ENCODE data around the gene SNRK.
"Not testable (repeated sequence)": the region's sequence is repeated elsewhere in the genome, so short reads cannot be mapped to it uniquely, and the experiment has no call there.

Gene SNRK

DNA sequence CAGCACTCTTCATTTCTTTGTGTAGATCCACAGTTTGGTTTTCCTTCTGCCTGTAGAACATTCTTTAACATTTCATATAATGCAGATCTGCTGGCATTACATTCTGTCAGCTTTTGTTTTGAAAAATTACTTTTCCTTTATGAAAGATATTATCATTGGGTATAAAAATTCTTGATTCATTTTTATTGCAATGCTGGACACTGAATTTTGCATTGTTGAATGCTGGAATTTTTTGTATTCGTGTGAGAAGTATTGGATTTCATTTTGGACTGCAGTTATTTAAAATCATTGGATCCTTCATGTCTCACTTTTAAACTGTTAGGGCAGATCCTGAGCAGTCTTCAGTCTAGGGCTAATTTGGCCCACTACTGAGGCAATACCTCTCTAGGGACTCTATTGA, 67.1 kb downstream of the SNRK start (continued):
- TF ChIP-seq, protein P1, sequence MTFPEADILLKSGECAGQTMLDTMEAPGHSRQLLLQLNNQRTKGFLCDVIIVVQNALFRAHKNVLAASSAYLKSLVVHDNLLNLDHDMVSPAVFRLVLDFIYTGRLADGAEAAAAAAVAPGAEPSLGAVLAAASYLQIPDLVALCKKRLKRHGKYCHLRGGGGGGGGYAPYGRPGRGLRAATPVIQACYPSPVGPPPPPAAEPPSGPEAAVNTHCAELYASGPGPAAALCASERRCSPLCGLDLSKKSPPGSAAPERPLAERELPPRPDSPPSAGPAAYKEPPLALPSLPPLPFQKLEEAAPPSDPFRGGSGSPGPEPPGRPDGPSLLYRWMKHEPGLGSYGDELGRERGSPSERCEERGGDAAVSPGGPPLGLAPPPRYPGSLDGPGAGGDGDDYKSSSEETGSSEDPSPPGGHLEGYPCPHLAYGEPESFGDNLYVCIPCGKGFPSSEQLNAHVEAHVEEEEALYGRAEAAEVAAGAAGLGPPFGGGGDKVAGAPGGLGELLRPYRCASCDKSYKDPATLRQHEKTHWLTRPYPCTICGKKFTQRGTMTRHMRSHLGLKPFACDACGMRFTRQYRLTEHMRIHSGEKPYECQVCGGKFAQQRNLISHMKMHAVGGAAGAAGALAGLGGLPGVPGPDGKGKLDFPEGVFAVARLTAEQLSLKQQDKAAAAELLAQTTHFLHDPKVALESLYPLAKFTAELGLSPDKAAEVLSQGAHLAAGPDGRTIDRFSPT (tag by site-specific recombination; IDR thresholded peaks at IDR 0.05): no peak

DNA sequence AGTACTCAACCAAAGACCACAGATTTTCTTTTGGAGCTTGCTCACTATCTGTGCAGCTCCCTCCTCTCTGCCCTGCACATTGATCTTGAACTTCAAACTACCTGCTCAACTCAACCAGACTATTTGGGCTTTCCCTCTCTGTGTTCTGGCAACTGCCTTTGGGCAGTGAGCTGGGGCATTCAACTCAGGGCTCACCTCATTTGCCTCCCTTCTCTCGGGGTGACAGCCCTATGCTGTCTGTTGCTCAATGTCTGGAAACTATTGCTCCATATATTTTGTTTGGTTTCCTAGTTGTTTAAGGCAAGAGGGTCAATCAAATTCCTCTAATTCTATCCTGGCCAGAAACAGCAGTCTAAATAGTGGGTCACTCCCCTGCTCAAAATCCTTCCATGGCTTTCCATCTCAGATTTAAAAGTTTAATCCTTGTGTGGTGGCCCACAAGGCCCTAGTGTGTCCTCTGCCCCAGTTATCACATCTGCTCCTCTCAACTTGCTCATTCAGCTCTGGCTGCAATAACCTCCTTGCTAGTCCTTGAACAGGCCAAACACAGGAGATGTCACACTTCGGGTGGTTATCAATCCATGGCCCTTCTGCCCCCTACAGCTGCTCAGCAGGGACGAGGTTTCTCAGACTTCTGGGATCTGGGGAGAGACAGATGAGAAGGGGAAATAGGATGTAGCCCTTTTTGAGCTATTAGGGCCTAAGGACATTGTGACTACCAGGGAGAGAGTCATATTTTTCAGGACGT, 67.8 kb downstream of the SNRK start:
- no peak for TF ChIP-seq ZNF571 (tag by site-specific recombination; IDR thresholded peaks at IDR 0.05)
- TF ChIP-seq ZNF302 (tag by site-specific recombination; IDR thresholded peaks at IDR 0.05; ENCODE audit: low read depth): no peak
- TF ChIP-seq, protein P2, sequence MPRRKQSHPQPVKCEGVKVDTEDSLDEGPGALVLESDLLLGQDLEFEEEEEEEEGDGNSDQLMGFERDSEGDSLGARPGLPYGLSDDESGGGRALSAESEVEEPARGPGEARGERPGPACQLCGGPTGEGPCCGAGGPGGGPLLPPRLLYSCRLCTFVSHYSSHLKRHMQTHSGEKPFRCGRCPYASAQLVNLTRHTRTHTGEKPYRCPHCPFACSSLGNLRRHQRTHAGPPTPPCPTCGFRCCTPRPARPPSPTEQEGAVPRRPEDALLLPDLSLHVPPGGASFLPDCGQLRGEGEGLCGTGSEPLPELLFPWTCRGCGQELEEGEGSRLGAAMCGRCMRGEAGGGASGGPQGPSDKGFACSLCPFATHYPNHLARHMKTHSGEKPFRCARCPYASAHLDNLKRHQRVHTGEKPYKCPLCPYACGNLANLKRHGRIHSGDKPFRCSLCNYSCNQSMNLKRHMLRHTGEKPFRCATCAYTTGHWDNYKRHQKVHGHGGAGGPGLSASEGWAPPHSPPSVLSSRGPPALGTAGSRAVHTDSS (tag by site-specific recombination; IDR thresholded peaks at IDR 0.05): no peak
- TF ChIP-seq ZNF10 (tag by site-specific recombination; IDR thresholded peaks at IDR 0.05): no peak
- no peak for TF ChIP-seq ZNF48 (tag by site-specific recombination; IDR thresholded peaks at IDR 0.05)
- TF ChIP-seq ZNF510 (tag by site-specific recombination; IDR thresholded peaks at IDR 0.05; ENCODE audit: insufficient replicate concordance): no peak
- Histone ChIP-seq H3K4me3 (ENCODE audit: low read depth, low read length) (no peak overlapping the region), H3K36me3 (ENCODE audit: control insufficient read depth in 2 of 2, insufficient read depth in 1 of 2, low read length in 2 of 2) (peaks cover 0 to 12% of the 10 kb centered on the region in 2 experiments; a peak in 1 of 3 replicates), H3K27ac (ENCODE audit: extremely low read depth, low read depth, low read length) (no peak overlapping the region), H3K4me1 (ENCODE audit: control insufficient read depth, insufficient read depth, low read length) (no peaks in the 10 kb centered on the region), H3K9me3 (ENCODE audit: control insufficient read depth, insufficient read depth, low read depth, low read length) (no peaks in the 10 kb centered on the region)
- ChIA-PET CTCF (no interaction called here), POLR2A (no interaction called here)

DNA sequence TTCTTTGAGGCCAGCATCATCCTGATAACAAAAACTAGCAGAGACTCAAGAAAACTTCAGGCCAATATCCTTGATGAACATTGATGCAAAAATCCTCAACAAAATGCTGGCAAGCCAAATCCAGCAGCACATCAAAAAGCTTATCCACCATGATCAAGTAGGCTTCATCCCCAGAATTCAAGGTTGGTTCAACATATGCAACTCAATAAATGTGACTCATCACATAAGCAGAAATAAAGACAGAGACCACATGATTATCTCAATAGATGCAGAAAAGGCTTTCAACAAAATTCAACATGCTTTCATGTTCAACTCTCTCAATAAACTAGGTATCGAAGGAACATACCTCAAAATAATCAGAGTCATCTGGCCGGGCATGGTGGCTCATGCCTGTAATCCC, 69.7 kb downstream of the SNRK start:
- H3K4me3 ChIP-seq (ENCODE audit: low read depth, low read length); H3K27ac ChIP-seq (ENCODE audit: extremely low read depth, low read depth, low read length); H3K36me3 ChIP-seq (ENCODE audit: control insufficient read depth in 2 of 2, insufficient read depth in 1 of 2, low read length in 2 of 2); H3K9me3 ChIP-seq (ENCODE audit: control insufficient read depth, insufficient read depth, low read depth, low read length); POLR2A ChIA-PET; H3K4me1 ChIP-seq (ENCODE audit: control insufficient read depth, insufficient read depth, low read length); CTCF ChIA-PET: not testable (repeated sequence)

DNA sequence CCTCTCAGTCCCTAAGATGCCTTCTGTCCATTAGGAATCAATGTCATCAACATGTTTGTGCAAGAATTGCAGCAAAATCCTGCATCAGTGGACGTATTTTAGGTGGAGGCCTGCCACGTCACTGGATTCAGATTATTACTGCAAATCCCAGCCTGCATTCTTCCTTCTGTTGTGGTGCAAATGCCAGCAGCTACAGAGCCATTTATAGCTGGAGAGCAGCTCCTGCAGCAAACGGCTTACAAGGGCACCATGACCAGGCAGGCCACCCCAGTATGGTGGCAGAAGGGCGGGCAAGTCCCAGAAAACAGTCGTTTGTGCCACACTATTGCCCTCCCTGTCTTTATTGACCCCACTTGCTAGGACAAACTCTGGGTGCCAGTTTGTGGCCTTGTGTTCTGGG, 74.7 kb downstream of the SNRK start:
- CTCF ChIA-PET: no interaction called here
- TF ChIP-seq KLF1 (tag by site-specific recombination; IDR thresholded peaks at IDR 0.05) (no peak), FEZF1 (tag by site-specific recombination; IDR thresholded peaks at IDR 0.05) (no peak), ZNF626 (tag by site-specific recombination; IDR thresholded peaks at IDR 0.05) (no peak), REPIN1 (tag by site-specific recombination; IDR thresholded peaks at IDR 0.05; ENCODE audit: low read depth) (no peak), ZNF529 (tag by site-specific recombination; IDR thresholded peaks at IDR 0.05; ENCODE audit: insufficient replicate concordance) (no peak), ZNF521 (tag by site-specific recombination; IDR thresholded peaks at IDR 0.05) (no peak), ZXDB (tag by site-specific recombination; IDR thresholded peaks at IDR 0.05) (no peak), ZNF311 (tag by site-specific recombination; IDR thresholded peaks at IDR 0.05; ENCODE audit: borderline replicate concordance) (no peak), ZBTB20 (tag by site-specific recombination; IDR thresholded peaks at IDR 0.05) (no peak), ZNF677 (tag by site-specific recombination; IDR thresholded peaks at IDR 0.05) (no peak)
- TF ChIP-seq, protein P3, sequence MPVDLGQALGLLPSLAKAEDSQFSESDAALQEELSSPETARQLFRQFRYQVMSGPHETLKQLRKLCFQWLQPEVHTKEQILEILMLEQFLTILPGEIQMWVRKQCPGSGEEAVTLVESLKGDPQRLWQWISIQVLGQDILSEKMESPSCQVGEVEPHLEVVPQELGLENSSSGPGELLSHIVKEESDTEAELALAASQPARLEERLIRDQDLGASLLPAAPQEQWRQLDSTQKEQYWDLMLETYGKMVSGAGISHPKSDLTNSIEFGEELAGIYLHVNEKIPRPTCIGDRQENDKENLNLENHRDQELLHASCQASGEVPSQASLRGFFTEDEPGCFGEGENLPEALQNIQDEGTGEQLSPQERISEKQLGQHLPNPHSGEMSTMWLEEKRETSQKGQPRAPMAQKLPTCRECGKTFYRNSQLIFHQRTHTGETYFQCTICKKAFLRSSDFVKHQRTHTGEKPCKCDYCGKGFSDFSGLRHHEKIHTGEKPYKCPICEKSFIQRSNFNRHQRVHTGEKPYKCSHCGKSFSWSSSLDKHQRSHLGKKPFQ (tag by site-specific recombination; IDR thresholded peaks at IDR 0.05): no peak
- TF ChIP-seq, protein P4, sequence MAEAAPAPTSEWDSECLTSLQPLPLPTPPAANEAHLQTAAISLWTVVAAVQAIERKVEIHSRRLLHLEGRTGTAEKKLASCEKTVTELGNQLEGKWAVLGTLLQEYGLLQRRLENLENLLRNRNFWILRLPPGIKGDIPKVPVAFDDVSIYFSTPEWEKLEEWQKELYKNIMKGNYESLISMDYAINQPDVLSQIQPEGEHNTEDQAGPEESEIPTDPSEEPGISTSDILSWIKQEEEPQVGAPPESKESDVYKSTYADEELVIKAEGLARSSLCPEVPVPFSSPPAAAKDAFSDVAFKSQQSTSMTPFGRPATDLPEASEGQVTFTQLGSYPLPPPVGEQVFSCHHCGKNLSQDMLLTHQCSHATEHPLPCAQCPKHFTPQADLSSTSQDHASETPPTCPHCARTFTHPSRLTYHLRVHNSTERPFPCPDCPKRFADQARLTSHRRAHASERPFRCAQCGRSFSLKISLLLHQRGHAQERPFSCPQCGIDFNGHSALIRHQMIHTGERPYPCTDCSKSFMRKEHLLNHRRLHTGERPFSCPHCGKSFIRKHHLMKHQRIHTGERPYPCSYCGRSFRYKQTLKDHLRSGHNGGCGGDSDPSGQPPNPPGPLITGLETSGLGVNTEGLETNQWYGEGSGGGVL (tag by site-specific recombination; IDR thresholded peaks at IDR 0.05): no peak
- TF ChIP-seq, protein P5, sequence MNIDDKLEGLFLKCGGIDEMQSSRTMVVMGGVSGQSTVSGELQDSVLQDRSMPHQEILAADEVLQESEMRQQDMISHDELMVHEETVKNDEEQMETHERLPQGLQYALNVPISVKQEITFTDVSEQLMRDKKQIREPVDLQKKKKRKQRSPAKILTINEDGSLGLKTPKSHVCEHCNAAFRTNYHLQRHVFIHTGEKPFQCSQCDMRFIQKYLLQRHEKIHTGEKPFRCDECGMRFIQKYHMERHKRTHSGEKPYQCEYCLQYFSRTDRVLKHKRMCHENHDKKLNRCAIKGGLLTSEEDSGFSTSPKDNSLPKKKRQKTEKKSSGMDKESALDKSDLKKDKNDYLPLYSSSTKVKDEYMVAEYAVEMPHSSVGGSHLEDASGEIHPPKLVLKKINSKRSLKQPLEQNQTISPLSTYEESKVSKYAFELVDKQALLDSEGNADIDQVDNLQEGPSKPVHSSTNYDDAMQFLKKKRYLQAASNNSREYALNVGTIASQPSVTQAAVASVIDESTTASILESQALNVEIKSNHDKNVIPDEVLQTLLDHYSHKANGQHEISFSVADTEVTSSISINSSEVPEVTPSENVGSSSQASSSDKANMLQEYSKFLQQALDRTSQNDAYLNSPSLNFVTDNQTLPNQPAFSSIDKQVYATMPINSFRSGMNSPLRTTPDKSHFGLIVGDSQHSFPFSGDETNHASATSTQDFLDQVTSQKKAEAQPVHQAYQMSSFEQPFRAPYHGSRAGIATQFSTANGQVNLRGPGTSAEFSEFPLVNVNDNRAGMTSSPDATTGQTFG (tag by site-specific recombination; IDR thresholded peaks at IDR 0.05; ENCODE audit: borderline replicate concordance): no peak

More for the DNA sequence above, 74.7 kb downstream of the SNRK start:
- POLR2A ChIA-PET: no interaction called here
- Histone ChIP-seq H3K9me3 (ENCODE audit: control insufficient read depth, insufficient read depth, low read depth, low read length) (no peaks in the 10 kb centered on the region), H3K36me3 (ENCODE audit: control insufficient read depth in 2 of 2, insufficient read depth in 1 of 2, low read length in 2 of 2) (peaks cover 0 to 8% of the 10 kb centered on the region in 2 experiments; a peak in 1 of 3 replicates), H3K4me1 (ENCODE audit: control insufficient read depth, insufficient read depth, low read length) (no peaks in the 10 kb centered on the region), H3K27ac (ENCODE audit: extremely low read depth, low read depth, low read length) (no peak overlapping the region), H3K4me3 (ENCODE audit: low read depth, low read length) (no peak overlapping the region)

Measured in HEK293 (cell line).